Measurements from ENCODE around the gene TP53BP1.

TP53BP1 gene

DNA sequence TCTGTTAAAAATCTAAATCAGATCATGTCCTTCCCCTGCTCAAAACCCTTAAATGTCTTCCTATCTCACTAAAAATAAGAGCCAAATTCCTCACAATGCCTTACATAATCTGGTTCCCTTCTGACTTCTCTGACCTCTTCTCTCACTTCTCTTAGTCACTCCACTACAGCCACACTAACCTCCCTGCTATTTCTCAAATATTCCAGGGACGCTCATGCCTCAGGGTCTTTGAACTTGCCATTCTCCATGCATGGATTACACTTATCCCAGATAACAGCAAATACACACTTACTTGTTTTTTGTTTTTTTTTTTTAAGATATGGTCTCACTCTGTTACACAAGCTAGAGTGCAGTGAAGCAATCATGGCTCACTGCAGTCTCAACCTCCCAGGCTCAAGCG is 8.5 kb downstream of the TP53BP1 start:
- no peak for DNase-seq (ENCODE audit: low read depth)

DNA sequence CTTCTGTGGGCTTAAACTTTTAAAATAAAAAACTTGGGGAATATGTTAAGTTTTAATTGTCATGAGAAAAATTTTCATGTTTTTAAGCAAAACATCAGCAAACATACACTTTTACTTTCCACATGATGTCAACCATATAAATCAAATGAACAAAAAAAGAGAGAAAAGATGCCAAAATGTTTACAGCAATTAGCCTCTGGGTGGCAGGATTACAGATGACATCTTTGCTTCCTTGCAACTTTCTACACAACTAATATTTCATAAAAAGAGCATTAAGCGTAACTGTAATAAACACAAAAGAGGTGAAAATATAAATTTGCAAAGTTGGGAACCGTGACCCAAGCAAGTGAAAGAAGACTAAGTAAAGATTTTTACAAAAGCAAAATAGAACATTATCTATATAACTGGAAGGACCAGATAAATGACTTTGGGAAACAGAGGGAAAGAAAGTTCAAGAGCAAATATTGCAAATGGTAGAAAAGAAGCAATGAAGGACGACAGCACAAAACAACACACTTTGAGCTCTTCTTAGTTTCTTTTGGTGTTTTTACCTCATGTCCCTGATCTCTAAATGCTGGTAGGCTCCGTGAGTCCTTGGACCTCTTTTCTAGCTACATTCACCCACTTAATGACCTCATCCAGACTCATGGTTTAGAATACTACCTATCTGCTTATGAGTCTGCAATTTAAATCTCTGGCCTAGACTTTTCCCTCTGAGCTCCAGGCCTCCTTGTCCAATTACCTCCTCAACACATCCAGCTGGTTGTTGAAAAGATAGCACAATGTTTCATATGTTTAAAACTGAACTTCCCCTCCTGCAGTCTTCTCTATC is 9.4 kb downstream of the TP53BP1 start:
- DNase-seq (ENCODE audit: low read depth): no peak

DNA sequence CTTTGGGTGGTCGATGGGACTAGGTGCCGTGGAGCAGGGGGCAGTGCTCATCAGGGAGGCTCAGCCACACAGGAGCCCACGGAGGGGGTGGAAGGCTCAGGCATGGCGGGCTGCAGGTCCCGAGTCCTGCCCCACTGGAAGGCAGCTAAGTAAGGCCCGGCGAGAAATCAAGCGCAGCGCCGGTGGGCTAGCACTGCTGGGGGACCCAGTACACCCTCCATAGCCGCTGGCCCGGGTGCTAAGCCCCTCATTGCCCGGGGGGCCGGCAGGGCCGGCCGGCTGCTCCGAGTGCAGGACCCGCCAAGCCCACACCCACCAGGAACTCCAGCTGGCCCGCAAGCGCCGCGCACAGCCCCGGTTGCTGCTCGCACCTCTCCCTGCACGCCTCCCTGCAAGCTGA is 19.1 kb downstream of the TP53BP1 start:
- no peak for DNase-seq (ENCODE audit: low read depth)

DNA sequence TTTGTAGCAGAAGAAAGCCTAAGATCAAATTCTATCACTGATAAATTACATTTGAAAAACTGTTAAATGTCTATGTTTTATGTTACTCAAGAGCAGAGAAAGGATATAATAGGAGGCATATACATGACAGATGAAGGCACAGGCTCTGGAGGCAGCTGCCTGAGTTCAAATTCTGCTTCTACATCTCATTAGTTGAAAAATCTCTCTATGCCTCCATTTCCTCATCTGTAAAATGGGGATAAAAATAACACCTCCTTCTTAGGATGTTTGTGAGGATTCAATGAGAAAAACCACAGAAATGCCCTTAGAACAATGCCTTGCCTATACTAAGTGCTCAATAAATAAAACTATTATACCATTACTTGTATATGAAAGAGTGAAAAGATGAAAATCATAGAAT is 21.0 kb downstream of the TP53BP1 start:
- DNase-seq (ENCODE audit: low read depth): no peak

DNA sequence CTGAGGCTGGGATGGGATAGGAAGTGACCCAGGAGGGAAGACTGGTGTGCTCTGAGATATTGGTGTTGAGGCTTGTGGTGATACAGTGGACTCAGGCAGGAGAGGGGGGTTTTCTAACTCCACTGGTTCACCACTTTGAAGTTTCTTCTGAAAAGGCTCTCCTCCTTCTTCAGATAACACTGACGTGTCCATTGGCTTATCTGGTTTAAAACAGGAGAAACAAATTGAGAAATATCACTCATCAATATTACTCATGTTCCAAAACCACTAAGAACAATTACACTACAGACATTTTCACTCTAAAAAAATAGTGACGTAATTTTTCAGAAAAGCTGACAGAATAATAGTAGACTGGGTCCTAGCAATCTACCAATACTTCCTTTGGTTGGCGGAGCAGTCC is 23.1 kb downstream of the TP53BP1 start:
- no peak for DNase-seq (ENCODE audit: low read depth)

DNA sequence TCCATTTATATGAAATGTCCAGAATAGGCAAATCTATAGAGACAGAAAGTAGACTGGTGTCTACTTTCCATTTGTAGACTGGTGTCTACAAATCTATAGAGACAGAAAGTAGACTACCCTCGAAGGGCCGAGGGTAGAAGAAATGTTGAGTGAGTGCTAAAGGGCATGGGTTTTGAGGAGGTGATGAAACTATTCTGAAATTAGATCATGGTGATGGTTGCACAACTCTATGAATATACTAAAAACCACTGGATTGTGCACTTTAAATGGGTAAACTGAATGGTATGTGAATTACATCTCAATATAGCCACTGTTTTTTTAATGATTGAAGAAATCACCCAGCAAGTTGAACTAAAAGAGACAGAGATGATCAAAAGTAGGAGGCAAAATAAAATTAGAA is 27.9 kb downstream of the TP53BP1 start:
- no peak for DNase-seq (ENCODE audit: low read depth)

DNA sequence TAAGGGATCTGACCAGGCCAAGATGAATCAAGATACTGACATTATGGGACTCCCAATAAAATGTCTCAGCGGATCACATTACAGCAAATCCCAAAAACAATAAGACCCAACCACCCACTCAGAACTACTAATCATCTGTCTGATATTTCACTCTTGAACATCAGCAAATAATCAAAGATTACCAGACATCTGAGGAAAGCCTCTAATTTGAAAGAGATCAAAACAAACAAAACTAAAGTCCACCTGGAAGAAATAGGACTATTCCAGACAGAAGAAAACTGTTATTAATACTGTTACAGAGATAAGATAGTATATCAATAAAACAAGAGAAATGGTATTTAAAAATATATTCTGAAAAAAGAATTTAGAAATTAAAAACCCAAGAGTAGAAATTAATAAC is 29.0 kb downstream of the TP53BP1 start:
- DNase-seq (ENCODE audit: low read depth): no peak

DNA sequence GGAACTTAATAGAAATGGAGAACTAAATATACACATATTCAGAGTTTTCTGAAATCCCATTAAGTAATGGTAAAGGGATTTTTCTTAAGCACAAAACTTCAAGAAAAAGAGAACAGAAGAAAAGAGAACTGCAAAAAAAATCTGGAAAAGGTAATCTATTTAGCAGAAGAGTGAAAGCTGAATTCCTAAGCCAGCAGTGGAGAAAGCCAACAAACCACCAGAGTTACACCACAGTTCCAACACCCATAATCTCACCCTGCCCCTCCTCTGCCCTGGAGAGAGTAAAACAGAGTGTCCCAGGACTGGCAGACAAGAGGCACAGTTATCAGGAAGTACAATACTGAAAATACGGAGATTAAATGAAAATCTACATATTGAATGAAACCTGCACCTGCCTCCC is 29.4 kb downstream of the TP53BP1 start:
- no peak for DNase-seq (ENCODE audit: low read depth)

DNA sequence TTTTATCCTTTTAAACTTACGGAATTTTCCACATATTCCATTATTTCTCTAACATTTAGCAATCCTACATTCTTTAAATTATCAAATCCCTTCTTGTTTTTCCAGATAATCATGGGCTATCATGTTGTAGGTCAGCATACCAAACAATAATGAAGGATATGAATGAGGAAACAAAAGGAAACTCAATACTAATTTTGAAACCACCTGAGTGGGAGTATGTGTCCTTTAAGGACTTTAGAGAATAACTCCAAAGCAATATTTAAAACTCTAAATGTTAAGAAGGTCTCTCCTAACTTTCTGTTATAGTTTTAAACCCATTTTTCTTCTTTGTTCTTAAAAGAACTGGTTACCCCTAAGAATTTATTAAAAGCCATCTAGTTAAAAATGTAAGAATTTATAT is 43.0 kb downstream of the TP53BP1 start:
- no peak for DNase-seq (ENCODE audit: low read depth)

DNA sequence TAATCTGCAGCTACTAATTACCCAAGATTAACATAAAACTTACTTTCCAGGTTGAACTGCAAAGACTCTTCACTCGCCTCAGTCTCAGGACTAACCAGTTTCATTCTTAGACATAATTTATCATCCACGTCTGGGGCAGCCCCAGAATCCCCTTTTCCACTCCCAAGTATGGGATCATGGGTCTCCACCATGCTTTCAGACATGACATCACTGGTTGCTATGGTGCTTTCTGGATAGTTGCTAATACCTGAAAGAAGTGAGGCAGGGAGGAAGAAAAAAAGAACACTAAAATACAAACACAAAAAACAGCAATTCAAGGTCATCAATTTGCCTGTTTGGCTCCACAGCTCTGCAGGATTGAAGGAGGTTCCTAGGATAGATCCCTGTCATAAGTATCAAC is 46.6 kb downstream of the TP53BP1 start:
- no peak for DNase-seq (ENCODE audit: low read depth)

DNA sequence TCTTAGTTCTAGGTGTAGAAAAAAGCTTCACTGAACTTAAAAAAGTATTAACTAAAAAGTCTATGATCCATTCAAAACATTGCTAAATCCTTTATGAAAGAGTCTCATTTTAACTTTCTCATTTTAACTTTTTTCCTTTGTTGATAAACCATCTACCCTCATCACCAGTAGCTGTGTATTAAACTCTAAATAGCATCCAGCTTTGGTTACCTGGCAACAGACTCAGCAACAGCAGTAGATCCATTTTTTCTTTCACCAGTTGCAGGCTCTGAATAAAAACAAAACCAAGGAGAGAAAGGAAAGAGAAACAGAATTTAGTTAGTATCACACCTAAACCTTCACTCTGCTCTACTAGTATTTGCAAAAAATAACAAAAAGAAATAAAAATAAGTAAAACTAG is 51.6 kb downstream of the TP53BP1 start:
- no peak for DNase-seq (ENCODE audit: low read depth)

DNA sequence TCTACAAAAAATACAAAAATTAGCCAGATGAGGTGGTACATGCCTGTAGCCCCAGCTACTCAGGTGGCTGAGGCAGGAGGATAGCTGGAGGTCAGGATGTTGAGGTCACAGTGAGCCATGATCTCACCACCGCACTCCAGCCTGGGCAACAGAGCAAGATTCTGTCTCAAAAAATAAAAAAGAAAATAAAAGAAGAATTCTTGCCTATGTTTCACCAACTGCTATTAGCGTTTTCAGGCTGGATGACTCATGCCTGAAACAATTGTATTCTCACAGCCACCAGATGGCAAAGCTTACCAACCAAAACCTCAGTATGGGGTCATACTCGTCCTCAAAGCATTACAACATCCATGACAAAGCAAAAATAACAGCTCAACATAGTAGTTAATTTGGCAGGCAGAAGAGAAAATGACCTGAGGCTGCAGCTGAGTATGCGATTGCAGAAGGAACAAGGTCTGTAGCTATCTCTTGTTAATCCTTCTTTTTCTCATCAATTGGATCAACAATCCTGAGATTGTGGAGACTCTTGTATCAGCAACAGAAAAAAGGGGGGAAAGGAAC is 52.2 kb downstream of the TP53BP1 start:
- DNase-seq (ENCODE audit: low read depth): no peak

DNA sequence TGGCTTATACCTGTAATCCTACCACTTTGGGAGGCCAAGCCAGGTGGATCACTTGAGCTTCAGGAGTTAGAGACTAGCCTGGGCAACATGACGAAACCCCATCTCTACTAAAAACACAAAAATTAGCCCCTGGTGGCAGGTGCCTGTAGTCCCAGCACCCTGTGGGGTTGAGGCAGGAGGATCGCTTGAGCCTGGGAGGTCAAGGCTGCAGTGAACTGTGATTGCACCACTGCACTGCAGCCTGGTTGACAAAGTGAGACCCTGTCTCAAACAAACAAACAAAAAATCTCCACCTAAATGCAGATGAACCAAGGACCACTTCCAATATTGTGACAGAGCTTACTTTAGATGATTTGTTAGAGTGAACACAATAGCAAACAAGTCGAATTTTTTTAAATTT is 53.7 kb downstream of the TP53BP1 start:
- no peak for DNase-seq (ENCODE audit: low read depth)

DNA sequence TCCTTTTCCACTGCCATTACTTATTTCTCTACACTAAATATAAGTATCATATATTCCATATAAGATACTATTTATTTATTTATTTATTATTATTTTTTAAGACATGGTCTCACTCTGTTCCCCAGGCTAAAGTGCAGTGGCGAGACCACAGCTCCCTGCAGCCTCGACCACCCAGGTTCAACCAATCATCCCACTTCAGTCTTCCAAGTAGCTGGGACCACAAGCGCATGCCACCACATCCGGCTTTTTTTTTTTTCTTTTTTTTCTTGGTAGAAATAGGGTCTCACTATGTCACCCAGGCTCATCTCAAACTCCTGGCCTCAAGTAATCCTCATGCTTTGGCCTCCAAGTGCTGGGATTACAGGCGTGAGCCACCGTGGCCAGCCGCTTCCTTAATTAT is 56.6 kb downstream of the TP53BP1 start:
- DNase-seq (ENCODE audit: low read depth): no peak

DNA sequence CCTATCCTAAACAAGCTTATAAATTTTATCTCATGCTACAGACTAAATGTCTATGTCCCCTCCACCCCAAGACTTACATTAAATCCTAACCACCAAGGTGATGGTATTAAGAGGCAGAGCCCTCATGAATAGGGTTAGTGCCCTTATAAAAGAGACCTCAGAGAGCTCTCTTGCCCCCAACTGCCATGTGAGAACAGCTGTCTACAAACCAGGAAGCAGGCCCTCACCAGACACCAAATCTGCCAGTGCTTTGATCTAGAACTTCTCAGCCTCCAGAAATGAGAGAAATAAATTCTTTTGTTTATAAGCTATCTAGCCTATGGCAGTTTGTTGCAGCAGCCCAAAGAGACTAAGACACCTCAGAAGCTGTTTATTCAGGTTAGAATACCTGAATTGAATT is 58.5 kb downstream of the TP53BP1 start:
- no peak for DNase-seq (ENCODE audit: low read depth)

DNA sequence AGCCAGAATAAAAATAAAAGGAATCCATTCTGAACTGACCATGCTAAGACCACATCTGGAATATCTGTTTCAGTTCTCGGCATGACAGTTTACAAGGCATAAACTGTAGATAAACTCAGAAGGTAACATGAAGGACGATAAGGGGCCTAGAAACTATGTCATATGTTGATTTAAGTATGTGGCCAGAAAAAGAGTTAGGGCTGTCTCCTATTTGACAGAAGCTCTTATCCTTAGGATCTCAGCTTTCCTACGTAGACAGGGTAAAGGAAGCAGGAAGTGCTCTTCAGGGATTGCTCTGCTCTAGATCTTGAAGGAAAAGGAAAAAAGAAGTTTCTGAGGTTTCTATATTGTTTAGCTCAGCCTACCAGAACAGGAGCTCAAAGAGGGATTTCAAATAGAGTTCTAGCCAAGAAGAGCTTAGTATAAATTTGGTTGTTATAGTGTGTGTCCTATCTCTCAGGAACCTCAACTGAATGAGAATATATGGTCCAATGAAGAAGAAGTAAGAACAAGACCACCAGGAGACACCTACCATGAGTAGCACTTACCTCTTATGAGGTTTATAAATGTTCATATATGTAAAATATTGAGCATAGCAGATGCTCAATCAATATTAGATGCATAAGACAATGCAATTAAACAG is 59.2 kb downstream of the TP53BP1 start:
- DNase-seq (ENCODE audit: low read depth): no peak

DNA sequence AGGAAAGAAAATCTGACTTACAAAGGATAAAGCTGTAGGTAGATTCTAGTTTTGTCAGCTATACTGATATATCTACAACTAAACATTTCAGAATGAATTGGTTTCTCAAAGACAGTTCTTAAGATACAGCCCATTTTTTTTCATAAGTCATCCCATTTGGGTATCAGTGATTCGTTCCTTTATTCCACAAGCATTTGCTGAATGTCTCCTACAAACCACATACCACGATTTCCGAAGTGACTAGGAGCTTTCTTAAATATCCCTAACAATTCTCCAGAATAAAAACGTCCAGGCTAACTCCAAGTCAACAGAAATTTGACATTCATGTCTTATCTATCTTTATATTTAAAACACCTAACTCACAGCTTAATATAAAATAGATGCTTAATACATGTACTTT is 59.8 kb downstream of the TP53BP1 start:
- DNase-seq (ENCODE audit: low read depth): no peak

DNA sequence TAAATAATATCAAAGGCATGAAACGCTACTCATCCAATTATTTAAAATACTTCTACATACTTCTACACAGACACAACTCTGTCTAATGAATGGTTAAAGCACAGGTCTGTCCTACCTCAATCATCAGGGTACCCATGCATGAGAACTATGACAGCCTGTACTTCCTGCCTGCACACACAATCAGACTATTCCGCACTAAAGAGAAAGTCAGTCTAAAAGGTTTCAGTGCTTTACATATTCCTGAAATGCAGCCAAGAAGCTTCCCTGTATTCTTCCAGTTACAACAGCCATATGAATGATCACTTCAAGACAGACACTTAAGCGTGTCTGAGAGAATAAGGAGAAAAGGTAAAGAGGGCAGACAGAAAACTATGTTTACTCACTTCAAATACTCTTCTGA is 63.3 kb downstream of the TP53BP1 start:
- no peak for DNase-seq (ENCODE audit: low read depth)

DNA sequence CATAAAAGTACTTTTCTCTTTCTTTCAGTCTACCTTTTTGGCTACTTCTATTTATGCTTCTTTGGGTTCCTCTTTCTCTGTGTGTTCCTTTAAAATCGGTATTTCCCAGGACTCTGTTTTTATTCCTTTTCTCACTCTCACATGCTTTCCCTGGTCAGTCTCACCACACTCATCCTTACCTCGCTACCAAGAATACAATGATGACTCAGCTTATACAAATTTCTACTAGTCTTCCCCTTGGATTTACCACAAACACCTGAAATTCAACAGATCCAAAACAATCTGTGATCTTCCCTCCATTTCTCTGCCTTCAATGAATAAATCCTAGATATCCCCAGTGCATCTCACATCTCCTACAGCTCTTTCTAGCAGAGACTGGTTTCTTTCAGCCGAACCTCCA is 69.2 kb downstream of the TP53BP1 start:
- DNase-seq (ENCODE audit: low read depth): no peak

DNA sequence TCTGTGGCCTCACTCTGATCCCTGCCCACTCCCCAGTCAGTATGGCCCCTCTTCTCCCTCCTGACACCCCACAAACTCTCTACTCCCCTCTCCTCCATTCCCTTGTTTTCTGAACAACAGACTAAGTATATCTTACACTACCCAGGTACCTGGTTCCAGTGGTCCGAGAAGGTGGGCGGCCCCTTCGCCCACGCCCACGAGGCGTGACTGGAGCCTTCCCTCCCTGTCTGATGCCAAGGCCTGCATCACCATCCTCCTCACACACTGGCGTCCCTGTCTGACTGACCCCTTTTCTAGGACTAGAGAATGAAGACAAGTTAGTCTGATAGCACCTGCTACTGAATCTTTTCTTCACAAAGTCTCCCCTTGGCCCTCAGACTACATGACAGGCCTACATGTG is 72.1 kb downstream of the TP53BP1 start:
- no peak for DNase-seq (ENCODE audit: low read depth)

DNA sequence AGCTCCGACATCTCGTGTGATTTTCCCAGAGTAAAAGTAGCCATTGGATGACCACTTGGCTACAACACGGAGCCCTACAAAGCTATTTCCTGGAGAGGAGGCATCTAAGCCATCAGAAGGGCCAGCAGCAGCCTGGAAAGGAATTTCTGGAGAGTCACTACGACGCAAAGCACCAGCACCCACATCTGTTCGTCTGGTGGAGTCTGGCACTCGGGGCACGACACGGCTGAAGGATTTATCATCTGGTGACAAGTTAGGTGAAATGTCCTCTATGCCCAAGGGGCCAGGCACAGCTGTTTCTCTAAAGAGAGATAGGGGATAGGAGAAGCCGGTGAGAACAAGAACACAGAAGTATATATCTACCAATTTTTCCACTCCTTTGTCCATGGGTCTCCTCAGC is 72.5 kb downstream of the TP53BP1 start:
- DNase-seq (ENCODE audit: low read depth): no peak

DNA sequence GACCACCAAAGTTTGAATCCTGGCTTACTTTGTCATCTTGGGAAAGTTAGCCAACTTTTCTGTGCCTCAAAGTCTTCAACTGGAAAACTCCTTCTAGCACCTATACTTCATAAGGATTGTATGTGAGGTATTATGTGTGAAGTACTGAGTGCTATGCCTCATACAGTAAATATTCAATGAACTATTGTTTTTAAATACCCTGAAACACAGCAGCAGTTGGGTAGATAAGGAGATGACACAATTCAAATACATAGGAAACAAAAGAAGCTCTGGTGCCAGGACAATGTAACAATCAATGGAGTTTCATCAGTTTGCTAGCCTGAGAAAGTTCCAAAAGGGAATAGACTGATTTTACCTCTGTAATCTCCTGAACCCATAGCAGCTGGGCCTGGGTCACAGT is 78.8 kb downstream of the TP53BP1 start:
- no peak for DNase-seq (ENCODE audit: low read depth)

DNA sequence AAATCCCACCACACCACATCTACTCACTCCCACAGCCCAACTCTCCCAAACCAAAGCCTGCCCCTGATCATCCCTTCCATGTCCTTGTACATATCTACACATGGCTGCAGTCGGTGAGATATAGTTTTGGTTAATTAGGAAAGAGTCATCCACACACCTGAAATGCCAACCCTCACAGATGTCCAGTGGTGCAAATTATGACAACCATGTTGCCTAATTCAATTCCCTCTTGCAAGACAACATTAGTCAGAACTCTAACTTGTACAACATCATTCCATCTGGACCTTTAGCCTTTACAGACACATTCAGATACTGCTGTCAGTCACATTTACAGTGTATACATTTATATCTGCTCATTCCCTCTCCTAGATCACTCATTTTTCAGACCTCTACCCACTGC is 80.9 kb downstream of the TP53BP1 start:
- no peak for DNase-seq (ENCODE audit: low read depth)
